AG09319 (cell line): ENCODE results near the gene LRSAM1.
A peak's percentile ranks its signal among the peaks of the same experiment; 100 is the strongest.

Source experiments
- DNase-seq: peaks from one replicate; pipeline ENCODE4 v3.0.0-alpha.2; 2010; ENCODE audit warnings: low read depth; ENCODE audit errors: extremely low read depth
- TF ChIP-seq, protein P1 (sequence below): IDR thresholded peaks from 2 replicates; pipeline ENCODE4 v1.5.1; 2011; ENCODE audit warnings: low read depth, mild to moderate bottlenecking, inconsistent platforms, low read length, moderate library complexity

LRSAM1 gene

DNA sequence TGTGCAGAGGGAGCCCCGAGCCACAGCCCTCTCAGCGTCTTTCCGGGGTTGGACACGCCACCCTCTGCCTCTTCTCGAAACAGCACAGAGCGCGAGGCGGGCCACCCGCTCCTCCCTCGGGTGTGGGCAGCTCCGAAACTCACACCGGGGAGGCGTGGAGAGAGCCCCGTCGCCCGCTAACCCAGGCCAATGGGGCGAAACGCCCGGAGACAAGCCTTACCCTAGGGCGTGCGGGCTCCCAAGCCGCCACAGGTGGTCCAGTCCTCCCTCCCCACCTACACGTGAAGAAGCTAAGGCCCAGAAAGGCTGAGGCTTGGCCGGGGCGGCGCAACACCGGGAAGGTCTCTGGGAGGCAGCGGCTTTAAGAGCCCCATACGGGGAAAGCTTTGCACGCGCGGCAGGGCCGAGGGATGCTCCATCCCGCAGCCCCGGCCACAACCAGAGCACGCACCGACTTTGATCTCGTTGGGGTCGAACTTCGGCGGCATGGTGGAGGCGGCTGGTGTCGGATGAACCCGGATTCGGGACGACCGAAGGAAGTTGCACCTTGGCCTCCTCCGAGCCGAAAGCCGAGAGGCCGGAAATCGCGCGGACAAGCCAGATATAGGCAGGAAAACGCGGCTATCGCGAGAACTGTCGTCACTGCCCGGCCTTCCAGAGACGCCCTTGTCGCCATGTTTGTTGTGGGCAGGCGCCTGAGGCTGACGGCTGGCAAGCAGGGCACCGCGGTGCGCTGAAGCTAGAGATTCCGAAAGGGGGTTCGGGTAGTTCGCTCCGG, at the start of gene LRSAM1, which contains the start of gene RPL12:
Gene LRSAM1 (plus strand): TSS at position 681 of the 778 bp plus-strand sequence. CDS start 3,018 bp downstream, outside the sequence.
Gene RPL12 (minus strand): TSS at position 577 of the 778 bp plus-strand sequence. CDS start 89 bp downstream, at position 488.
- peak; percentile 90 for DNase-seq
- TF ChIP-seq, protein P1, sequence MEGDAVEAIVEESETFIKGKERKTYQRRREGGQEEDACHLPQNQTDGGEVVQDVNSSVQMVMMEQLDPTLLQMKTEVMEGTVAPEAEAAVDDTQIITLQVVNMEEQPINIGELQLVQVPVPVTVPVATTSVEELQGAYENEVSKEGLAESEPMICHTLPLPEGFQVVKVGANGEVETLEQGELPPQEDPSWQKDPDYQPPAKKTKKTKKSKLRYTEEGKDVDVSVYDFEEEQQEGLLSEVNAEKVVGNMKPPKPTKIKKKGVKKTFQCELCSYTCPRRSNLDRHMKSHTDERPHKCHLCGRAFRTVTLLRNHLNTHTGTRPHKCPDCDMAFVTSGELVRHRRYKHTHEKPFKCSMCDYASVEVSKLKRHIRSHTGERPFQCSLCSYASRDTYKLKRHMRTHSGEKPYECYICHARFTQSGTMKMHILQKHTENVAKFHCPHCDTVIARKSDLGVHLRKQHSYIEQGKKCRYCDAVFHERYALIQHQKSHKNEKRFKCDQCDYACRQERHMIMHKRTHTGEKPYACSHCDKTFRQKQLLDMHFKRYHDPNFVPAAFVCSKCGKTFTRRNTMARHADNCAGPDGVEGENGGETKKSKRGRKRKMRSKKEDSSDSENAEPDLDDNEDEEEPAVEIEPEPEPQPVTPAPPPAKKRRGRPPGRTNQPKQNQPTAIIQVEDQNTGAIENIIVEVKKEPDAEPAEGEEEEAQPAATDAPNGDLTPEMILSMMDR: no peak; the same call in none of the 2 replicates

DNA sequence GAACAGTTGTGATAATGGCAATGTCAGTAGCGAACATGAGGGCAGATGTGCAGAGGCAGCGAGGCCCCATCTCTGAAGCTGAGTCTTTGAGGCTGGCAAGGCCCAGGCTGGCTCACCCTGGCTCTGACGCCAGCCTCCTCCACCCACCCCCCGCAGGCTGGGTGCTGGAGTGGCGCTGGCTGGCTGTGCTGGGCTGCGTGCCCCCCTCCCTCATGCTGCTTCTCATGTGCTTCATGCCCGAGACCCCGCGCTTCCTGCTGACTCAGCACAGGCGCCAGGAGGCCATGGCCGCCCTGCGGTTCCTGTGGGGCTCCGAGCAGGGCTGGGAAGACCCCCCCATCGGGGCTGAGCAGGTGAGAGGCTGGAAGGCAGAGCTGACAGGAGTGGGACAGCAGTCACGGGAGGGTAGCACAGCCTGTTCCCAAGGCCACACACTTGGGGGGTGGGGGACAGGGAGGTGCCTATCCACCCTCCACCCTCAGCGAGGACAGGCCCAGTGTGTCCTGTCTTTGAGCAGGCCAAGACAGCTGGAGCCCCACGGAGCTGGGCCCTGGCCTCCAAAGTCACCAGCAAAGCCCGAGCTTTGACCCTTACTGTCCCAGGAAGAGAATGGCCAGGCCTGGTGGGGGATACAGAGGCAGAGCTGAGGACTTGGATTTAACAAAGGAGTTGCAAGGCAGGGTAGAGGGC, 48.8 kb upstream of the LRSAM1 start:
- TF ChIP-seq, protein P1: no peak
- DNase-seq: no peak

DNA sequence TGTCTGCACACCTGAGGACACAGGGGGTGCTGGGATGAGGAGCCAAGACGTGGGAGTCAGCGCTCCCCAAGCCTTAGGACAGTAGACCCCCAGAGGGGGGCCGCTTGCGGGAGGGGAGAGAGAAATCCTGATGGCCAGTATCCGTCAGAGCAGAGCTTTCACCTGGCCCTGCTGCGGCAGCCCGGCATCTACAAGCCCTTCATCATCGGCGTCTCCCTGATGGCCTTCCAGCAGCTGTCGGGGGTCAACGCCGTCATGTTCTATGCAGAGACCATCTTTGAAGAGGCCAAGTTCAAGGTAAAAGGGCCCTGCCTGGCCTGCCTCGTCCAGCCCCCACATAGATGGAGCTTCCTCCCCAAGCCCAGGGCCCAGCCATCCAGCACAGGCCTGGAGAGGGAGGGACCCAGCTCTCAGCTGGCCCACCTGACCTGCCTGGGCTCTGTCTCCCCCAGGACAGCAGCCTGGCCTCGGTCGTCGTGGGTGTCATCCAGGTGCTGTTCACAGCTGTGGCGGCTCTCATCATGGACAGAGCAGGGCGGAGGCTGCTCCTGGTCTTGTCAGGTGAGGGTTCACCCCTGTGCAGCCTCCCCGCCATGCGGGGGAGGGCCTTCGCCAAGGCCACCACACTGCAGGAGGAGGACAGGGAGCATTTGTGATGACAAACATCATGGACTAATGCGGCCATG, 47.7 kb upstream of the LRSAM1 start:
- TF ChIP-seq, protein P1: no peak

DNA sequence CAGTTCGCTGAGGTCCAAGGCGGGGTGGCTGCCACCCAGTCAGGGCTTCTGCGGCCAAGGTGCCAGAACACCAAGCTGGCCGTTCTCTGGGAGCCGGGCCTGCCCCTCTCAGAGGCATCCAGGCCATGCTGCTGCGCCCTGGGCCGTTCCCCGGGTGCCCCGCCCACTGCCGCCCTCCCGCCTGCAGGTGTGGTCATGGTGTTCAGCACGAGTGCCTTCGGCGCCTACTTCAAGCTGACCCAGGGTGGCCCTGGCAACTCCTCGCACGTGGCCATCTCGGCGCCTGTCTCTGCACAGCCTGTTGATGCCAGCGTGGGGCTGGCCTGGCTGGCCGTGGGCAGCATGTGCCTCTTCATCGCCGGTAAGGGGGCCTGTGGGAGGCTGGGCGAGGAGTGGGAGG, 46.7 kb upstream of the LRSAM1 start:
- TF ChIP-seq, protein P1: no peak
- DNase-seq: no peak

More for the DNA sequence above, 47.7 kb upstream of the LRSAM1 start:
- no peak for DNase-seq

DNA sequence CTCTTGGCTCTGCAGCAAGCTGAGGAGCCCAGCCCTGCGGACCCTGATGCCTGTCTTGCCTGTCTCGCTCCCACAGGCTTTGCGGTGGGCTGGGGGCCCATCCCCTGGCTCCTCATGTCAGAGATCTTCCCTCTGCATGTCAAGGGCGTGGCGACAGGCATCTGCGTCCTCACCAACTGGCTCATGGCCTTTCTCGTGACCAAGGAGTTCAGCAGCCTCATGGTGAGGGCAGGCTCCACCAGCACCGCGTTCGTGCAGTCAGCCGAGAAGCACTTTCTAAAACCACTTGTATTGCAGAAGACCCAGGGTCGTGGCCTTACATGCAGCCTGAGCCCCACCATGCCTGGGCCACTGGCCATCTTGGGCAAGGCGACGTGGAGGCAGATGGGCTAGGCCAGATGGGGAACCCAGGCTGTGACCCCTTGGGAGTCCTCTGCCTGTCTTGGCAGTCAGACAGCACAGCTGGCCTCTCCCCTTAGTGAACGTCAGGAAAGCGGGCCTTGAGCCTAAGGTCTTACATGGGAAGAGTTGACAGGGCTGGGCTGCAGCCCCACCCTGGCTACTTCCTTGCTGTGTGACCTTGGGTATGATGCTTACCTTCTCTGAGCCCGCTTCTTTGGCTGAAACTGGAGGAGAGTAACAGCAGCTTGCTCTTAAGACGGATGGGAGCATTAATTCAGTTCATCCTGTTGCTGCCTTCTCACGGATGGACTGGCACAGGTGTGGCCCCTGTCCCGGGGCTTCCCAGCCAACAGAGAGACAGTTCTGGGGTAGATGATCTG, 45.8 kb upstream of the LRSAM1 start:
- TF ChIP-seq, protein P1: no peak
- no peak for DNase-seq

DNA sequence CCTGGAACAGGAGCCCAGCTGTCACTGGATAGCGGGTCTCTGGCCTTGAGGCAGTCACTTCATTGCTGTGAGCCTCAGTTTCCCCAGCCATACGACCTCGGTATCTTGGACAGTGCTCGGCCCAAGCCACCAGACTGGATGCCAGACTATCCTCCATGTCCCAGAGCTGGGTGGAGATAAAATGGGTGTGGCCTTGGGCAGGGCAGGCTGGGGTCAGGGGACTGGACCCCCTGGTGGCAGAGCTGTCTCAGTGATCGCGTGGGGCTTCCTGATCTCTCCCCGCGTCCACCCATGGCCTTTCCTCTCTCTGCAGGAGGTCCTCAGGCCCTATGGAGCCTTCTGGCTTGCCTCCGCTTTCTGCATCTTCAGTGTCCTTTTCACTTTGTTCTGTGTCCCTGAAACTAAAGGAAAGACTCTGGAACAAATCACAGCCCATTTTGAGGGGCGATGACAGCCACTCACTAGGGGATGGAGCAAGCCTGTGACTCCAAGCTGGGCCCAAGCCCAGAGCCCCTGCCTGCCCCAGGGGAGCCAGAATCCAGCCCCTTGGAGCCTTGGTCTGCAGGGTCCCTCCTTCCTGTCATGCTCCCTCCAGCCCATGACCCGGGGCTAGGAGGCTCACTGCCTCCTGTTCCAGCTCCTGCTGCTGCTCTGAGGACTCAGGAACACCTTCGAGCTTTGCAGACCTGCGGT, 44.4 kb upstream of the LRSAM1 start:
- DNase-seq: no peak
- TF ChIP-seq, protein P1: no peak
